Testis (tissue), 2 donors: ENCODE measurements around the gene L3MBTL3.

Source experiments
- CTCF ChIP-seq, 3 experiments: fragments of 450-650 bp in 2 of 3; fragments of 200-600 bp in 1 of 3; sonication (generic) in 1 of 3; IDR thresholded peaks; one replicate each; pipeline ENCODE4 v1.5.1; 2016 to 2019; ENCODE audit warnings: antibody characterized with exemption in 3 of 3, mild to moderate bottlenecking in 2 of 3, moderate library complexity in 1 of 3
- POLR2A ChIP-seq: fragments of 450-650 bp; IDR thresholded peaks from one replicate; pipeline ENCODE4 v1.6.1; 2017; ENCODE audit warnings: antibody characterized with exemption, mild to moderate bottlenecking, moderate library complexity

GRCh38 chr6:129996387-129996786 is 22.0 kb upstream of the L3MBTL3 start:
- TF ChIP-seq POLR2A (no peak), CTCF (IDR thresholded peaks at IDR 0.05) (no peak)
